HG03095 (cell line): Measurements from ENCODE around the gene NHLH2.

Source experiments
- ATAC-seq: cut with Tn5 transposase; IDR thresholded peaks from one replicate; pipeline ENCODE4 v1.9.1; 2021; ENCODE audit warnings: moderate library complexity; ENCODE audit not compliant: unreplicated experiment

The NHLH2 gene

DNA sequence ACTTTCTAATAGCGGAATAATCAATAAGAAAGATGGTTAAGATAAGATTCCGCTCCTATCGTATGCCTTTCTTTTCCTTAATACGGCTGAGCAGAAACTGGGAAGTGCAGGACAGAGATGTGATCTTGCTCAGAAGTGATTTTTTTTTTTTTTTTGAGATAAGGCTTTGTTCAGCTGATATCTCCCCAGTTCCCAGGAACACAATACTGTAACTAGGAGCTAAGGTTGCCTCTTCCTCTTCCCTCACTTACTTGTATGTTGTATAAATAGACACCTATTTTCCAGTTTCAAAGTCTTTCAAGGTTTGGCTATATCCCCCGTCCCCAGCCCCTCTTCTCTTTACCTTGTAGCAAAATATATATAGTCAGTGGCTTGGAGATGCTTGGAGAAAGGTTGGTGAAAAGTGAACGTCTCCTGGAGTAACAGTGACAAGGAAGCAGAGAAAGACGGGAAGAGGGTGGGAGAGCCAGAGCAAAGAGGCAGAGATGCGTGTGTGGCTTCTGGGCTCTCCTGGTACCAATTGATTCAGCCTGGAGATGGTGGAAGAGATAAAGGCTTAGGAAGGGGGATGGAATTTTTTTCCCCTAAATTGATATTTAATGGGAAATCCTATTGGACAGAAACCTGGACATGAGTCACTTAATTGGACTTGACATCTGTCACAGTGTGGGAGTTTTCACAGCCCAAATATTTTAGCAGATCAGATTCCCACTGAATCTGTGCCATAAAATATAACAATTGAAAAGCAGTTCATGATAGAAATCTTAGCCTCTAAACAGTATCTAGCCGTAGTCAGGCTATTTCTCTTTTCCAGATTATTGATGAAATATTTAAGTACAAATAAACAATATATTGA lies at the start of gene NHLH2:
NHLH2 (minus strand) TSS at position 522 of the 856 bp plus-strand sequence. CDS start 2,754 bp downstream, outside the sequence.
- no peak for ATAC-seq

DNA sequence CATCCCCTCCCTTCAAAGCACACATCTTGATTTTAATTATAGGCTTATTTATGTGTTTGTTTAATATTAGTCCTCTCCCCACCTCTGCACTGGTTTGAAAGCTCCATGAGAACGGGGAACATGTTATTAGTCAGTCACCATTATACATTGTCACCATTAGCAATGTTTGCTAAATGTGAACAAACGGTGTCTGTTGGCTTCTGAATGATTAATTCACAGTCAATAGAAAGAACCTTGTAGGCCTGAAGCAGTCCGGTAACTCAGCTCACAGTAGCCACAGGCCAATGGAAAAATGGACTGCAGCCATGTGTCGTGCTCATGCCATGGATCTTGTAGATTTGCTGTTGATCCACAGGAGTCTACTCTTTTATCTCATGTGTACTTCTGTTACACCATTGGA lies 49.7 kb upstream of the NHLH2 start:
- ATAC-seq, result no peak

DNA sequence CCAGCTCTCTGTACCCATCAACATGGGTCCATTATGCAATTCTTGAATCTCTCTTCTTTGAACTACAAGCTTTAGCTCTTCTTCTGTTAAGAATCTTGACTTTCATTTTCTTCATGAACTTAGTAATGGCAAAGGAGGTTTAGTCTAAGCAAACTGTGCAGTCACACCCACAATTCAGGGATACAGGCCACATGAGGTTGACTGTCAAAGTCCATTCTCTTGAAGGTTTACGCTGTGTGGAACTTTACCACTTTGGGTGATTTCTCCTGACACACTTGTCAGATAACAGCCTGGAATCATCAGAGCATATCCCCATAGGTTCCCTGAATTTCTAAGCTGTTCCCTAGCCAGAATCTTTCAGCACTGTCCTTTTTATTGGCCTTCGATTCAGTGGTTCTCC lies 48.0 kb upstream of the NHLH2 start:
- no peak for ATAC-seq

DNA sequence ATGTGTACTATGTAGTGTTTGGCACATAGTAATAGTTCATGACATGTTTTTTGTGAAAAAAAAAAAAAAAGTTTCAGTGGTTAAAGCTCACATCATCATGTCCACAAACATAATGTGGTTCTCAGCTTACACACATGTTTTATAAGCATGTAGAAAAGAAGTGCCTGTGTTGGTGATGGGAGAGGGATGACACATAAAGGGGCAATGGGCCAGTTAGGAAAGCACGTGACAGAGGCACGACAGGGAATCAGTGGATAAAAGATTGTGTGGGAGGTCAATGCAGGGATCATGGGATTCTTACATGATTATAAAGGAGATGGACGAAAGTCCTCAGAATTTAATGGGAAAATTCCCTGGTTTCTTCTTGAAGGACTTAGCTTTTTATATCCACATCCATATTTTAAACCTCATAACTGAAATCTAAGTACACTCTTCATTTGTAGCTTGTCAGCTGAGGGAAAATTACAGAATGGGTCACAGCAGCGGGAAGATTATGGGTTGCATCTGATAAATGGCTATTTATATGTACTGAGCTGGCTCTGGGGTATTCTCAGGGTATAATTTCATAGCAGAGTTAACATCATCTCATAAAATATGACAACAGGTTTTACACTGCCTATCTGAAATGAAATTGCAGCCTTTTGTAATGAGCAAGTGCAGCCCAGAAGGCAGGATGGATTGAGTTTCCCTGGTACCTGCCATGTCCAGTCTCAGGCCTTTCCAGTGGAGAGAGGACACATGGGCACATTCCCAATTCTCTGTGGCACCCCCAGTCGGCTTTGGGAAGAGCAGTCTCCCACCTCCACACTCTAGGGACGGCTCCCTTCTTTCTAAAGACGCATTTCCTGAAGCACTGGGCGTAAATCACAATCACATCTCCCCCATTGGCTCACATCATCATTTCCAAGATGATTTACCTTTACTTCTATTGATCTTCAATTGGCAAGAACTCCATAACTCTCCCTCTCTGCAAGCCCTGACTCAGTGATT lies 42.3 kb upstream of the NHLH2 start:
- ATAC-seq, result no peak

DNA sequence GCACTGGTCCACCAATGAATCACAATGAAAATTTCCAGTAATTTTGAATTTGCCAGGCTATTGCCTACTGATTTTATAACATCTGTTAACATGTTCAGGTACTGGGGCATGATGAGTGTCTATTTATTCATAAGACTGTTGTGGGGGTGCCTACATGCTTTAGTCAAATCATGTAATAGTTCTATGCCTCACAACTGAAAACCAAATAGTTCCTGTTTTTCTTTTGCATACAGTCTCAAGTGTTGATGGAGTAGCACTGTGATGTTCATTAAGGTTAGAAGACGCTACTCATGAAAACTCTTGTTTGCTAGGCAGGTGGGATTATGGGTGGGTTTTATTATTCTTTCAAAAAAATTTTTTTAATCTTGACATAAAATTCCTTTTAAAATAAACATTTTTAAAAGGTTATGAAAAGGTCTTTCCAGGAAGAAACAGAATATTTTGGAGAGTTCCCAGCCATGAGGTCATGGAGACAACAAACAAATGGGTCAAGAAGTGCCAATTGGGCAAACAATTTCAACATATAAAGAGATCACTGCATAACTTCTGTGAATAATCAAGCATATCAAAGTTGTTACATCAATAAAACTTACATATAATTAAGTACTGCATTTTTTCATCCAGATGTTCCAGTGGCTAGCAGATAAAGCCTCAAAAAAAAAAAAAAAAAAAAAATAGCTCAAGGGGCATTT lies 40.2 kb upstream of the NHLH2 start:
- no peak for ATAC-seq

DNA sequence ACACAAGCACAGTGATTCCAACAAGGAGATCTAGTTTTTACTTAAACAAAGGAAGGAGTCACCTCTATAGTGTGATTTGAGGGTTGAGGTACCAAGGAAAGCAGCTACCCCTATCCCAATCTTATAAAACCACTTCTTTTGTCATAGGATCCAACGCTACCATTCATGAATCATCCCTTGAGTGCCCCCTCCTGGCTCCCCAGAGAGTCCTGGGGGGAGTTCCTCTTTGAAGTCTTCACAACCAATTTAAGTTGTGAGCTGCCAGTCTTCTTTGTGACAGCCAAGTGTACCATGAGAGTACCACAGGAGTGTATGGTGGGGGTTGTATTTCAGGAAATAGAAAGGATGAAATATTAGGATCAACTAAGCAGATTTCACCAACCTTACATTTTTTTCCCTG lies 39.1 kb upstream of the NHLH2 start:
- ATAC-seq, result no peak

DNA sequence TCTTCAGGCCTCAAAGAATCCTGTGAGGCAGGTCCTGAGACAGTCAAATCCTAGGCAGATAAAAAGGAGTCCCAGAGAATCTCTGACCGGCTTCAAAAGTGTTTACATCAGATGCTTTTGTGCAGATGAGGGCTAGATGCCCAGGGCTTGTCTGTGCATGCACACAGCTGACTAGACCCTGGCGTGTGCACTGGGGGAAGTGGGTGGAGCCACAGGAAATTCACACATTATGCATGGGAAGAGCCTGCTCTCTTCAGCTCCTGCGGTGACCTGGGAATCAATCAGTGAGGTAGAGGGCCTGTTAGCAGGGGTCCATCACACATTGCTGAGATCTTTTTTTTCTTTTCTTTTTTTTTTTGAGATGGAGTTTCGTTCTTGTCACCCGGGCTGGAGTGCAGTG lies 36.6 kb upstream of the NHLH2 start:
- ATAC-seq, result no peak

DNA sequence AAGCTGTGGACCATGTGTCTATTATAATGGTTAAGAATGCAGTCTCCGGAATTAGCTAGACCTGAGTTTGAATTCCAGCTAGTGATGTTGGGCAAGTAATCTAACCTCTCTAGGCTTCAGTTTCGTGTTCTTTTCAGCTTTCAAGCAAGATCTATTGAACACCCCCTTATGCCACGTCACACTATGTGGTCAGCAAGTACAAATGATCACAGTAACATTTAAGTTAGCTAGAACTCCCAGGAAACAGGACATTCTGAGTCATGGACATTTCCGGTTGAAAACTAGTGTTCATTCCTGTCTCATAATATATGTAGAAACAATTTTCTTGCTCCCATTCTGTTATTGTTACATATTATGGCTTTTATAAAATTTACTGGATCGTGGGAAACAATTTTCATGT lies 34.0 kb upstream of the NHLH2 start:
- no peak for ATAC-seq

DNA sequence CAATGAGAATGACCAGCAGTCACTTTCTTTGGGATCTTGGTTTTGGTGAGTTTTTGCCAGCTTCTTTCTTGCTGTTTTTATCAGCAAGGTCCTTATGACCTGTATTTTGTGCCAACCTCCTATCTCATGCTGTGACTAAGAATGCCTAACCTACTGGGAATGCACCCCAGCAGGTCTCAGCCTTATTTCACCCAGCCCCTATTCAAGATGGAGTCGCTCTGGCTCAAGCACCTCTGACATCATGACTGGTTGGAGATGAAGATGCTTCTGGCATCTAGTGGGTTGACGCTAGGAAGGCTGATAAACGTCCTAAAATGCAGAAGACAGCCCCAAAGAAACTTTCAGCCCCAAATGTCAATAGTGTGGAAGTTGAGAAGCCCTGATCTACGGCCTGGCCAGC lies 33.6 kb upstream of the NHLH2 start:
- ATAC-seq, result no peak

DNA sequence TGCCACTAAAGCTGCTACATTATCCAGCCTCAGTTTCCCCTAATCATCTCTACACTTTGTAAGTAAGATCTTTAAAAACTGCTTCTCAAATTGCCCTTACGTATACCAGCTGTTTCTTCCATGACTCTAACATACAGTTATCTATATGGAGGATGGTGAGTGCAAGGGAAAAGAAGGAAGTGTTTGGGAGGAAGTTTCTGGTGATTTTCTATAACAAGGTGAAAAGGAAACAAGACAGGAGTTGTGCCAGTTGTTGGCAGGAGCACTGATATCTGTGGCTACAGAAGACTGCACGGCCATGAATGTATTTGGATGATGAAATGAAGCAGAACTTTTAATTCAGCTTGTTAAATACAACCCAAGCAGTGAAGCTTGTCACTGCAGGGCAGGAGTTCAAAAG lies 32.3 kb upstream of the NHLH2 start:
- ATAC-seq, result no peak

DNA sequence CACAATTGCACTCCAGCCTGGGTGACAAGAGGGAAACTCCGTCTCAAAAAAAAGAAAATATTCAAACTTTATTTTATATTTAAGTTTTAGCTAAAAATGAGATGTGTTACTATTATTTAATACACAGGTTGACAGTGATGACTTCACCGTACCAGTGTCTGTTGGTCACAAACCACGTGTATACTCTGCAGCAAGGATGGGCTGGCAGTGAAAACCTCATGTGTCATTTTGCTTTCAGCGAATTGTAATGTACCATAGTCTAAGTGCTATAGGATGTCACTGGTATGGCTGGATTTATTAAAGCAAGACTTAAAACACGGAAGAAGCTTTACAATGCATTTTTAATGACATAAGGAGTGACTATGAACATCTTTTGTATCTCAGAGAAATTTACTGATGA lies 28.1 kb upstream of the NHLH2 start:
- no peak for ATAC-seq

DNA sequence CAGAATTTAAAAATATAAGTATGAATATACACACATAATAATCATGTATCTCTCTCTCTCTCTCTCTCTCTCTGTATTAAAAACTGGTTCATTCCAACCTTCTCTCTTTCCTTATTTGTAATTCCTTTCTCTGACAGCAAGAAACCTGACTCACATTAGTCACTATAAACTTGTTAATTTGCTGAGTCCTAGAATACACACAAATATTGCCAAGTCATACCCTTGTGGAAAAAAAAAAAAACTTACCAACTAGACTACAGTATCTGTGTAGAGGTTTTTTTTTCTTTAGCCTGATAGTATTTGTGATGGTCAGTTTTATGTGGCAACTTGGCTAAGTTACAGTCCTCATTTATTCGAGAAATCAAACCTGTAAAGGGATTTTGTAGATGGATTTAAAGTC lies 26.3 kb upstream of the NHLH2 start:
- ATAC-seq, result no peak

DNA sequence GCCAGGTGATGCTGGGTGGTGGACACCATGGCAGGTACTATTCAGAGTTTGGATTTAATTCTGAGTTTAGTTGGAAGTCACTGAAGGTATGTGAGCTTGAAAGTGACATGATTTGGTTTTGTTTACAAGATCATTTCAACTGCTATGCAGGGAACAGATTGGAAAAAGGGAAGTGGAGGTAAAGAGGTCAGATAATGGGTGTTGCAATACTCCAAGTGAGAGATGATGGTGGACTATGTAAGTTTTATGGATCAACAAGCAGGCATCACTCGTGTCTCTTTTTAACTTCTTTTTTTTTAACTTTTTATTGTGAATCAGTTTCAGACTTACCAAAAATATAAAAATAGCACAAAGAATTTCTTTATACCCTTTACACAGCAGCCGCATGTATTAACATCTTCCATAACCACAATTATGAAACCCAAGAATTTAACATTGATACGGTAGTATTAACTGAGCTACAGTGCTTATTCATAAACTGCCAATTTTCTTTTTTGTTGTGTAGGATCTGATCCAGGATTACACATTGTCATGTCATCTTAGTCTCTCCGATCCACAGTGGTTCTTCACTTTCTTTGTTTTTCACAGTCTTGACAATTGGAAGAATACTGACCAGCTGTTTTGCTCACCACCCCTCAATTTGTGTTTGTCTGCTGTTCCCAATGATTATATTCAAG lies 24.9 kb upstream of the NHLH2 start:
- ATAC-seq, result no peak

DNA sequence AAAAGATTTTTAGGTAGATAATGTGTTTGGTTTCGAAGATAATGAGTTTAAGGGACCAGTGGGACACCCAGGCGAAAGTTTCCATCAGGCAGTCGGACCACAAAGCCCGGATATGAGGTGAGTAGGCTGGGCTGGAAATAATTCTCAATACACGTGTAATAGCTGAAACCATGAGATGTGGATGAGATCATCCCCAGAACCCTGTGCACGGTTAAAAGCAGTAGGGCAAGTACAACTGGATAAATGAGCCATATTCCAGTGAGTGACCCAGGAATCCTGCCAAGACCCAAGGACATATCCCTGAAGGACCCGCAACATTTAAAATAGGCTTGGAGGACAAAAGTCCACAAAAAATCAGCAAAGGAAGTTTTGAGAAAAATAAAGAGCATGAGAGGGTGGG lies 21.5 kb upstream of the NHLH2 start:
- no peak for ATAC-seq

DNA sequence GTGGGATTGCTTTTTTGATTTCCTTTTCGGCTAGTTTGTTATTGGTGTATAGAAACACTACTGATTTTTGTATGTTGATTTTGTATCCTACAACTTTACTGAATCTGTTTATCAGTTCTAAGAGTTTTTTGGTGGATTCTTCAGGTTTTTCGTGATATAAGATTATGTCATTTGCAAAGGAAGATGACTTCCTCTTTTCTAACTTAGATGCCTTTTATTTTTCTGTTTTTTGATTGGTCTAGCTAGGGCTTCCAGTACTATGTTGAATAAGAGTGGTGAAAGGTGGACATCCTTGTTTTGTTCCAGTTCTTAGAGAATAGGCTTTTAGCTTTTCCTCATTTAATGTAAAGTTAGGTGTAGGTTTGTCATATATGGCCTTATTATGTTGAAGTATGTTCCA lies 13.1 kb upstream of the NHLH2 start:
- ATAC-seq, result no peak

DNA sequence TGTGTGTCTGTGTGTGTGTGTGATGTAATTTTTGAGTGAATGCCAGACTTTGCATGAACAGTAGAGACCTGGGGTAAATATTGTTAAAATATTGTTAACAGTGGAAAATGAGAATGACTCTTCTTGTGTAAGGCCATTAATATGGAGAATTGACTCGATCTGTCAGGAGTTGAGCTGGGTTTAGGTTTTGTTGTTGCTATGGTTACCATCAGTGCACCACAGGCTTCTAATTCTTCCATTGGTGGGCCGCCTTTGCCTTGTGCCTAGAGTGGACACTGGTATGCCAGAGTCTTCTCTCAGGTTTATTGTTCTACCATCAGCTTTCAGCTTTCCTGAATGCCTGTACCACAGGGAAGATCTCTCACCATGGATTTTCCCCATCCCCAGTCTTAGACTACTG lies 10.0 kb upstream of the NHLH2 start:
- ATAC-seq, result no peak

DNA sequence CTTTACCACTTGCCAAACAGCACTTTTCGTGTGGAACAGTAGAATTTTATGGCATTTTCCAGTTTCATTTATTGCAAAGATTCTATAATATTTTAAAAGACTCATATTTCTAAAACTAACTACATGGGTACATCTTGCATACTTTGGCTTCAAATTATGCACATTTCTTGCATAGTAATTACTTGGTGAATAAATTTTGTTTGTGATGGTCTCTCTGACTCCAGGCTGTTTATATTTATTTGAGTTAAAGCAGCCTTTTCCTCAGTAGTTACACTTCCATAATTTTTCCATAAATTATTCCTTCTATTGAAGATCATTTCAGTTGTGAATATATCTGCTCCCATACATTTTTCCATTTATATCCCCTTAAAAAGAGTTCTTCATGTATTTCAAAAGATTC lies 6.9 kb upstream of the NHLH2 start:
- ATAC-seq, result no peak

DNA sequence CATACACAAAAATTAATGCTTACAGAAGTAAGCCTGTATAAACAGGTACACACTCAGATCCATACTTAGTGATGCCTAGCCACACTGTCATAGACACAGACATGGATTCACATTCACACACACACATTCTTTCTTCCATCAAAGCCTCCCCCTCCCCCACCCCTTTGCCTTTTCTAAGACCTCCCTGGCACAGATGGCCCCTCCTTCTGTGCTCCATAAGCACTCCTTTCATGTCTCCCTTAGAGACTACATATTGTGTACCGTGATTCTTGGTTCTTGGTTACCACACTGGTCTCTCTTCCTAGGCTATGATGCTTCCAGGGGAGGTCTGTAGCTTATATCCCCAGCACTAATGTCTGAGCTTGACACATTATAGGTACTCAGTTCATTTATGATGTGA lies 2.0 kb upstream of the NHLH2 start:
- ATAC-seq, result no peak

DNA sequence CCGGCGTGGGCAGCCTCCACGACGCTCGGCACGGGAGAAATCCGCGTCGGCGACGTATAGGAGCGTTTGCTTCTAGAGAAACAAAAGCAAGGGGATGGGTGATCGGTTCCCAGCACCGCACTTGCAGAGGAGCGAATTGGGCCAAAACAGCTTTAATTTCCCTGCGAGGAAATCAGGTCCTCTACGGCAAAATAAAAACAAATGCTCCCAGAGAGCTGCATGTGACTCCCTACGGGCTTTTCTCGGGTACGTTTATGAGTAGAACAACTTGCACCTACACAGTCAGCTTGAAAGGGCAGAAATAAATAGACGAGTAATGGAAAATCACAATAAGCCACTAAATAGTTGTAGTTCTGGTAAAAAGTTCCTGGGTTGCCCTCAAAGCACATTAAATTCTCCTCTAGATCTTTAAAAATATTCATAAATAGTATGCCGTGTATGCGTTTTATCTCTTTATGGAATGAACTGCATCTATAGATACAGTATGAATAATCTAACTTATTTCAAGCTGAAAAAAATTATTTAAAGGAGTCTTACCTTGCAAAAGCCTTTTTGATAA lies 1.2 kb downstream of the NHLH2 start:
- no peak for ATAC-seq

DNA sequence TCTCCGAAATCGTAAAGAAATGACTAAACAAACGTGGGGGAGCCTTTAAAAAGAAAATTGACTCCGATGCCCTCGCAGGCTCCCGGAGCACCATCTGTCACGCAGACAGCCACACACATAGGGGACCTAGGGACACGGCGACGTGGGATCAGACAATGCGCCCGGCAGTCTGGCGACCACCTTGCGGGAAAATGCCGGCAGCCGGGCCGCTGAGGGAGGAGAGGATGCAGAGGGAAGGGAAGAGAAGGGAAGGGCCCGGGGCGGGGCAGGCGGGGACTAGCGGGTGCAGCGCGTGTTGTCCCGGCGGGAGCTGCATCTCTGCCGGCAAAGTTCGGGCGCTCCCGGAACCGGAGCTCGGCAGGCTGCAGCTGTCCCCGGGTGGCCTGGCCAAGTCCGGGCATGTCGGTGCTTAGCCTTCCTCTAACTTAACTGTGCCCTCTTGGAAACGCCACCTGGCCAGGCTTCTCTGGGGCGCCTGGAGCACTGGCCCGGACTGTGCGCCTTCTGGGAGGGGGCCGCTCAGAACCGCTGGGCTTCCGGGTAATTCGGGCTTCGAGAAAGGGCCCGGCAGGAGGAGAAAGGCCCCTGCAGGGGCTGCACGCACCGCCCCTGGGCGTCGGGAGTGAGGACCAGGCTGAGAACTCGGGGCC lies 1.8 kb downstream of the NHLH2 start:
- ATAC-seq, result no peak
